ENCODE data around the gene LBHD2.

Gene LBHD2

GRCh38 chr14:103078860-103079587, 5.0 kb upstream of the LBHD2 start:
- Histone ChIP-seq H3K27ac (replicated peaks; ENCODE audit: low read length) (no peak overlapping the region), H3K4ac (ENCODE audit: low read length) (no peak overlapping the region), H3K36me3 (replicated peaks in 1 of 2; ENCODE audit: control insufficient read depth in 2 of 2, insufficient read depth in 2 of 2, low read length in 2 of 2) (no peaks in the 10 kb centered on the region), H3K23ac (ENCODE audit: low read depth, low read length, poor library complexity) (no peak overlapping the region), H3K14ac (ENCODE audit: low read length) (no peak overlapping the region), H3K9ac (ENCODE audit: low read depth, low read length, poor library complexity) (no peak overlapping the region), H3K79me1 (ENCODE audit: low read depth, low read length) (no peaks in the 10 kb centered on the region), H3K4me3 (ENCODE audit: low read length in 2 of 2) (no peak overlapping the region), H3K18ac (ENCODE audit: low read length) (peak overlapping the region; percentile 48), H3K9me3 (replicated peaks in 1 of 2; ENCODE audit: control insufficient read depth in 2 of 2, insufficient read depth in 1 of 2, low read depth in 1 of 2, low read length in 2 of 2) (peaks cover 0 to 6% of the 10 kb centered on the region in 2 donors), H4K91ac (ENCODE audit: low read depth, low read length, poor library complexity) (no peak overlapping the region), H3K4me2 (ENCODE audit: insufficient read depth, low read length, poor library complexity, severe bottlenecking) (no peak overlapping the region), H2BK120ac (ENCODE audit: low read depth, low read length) (no peak overlapping the region), H2AK5ac (ENCODE audit: low read depth, low read length) (peak overlapping the region; percentile 67), H3K27me3 (ENCODE audit: control insufficient read depth in 3 of 3, insufficient read depth in 3 of 3, low read depth in 1 of 3, low read length in 3 of 3) (peaks cover 0 to 30% (median 18%) of the 10 kb centered on the region in 3 experiments), H3K4me1 (ENCODE audit: control insufficient read depth in 2 of 2, insufficient read depth in 1 of 2, low read depth in 1 of 2, low read length in 2 of 2) (peaks cover 3 to 5% of the 10 kb centered on the region in 2 donors), H2BK5ac (ENCODE audit: low read length) (no peak overlapping the region), H4K8ac (ENCODE audit: low read depth, low read length) (no peak overlapping the region), H2AFZ (ENCODE audit: low read length) (no peak overlapping the region), H2BK12ac (ENCODE audit: low read length) (no peak overlapping the region), H2BK15ac (ENCODE audit: low read length) (no peak overlapping the region)
- WGBS, 2 donors (ENCODE audit: extremely low coverage in 2 of 2, insufficient read length in 2 of 2, insufficient replicate concordance in 1 of 2) = no CpG with 5 or more reads among the region's 11 CpGs
- no peak for DNase-seq (ENCODE audit: low spot score)

- H2AK5ac ChIP-seq (ENCODE audit: low read depth, low read length) = no peak overlapping the region
- H3K4me3 ChIP-seq (ENCODE audit: low read length in 2 of 2) = no peak overlapping the region
- H3K18ac ChIP-seq (ENCODE audit: low read length) = no peak overlapping the region
- H3K23ac ChIP-seq (ENCODE audit: low read depth, low read length, poor library complexity) = no peak overlapping the region
- no peak overlapping the region for H3K4ac ChIP-seq (ENCODE audit: low read length)
- H3K27ac ChIP-seq (replicated peaks; ENCODE audit: low read length) = no peak overlapping the region
- no peak overlapping the region for H2BK12ac ChIP-seq (ENCODE audit: low read length)
- H2AFZ ChIP-seq (ENCODE audit: low read length) = no peak overlapping the region
- H2BK120ac ChIP-seq (ENCODE audit: low read depth, low read length) = no peak overlapping the region
- no peak overlapping the region for H3K4me2 ChIP-seq (ENCODE audit: insufficient read depth, low read length, poor library complexity, severe bottlenecking)
- no peak overlapping the region for H3K14ac ChIP-seq (ENCODE audit: low read length)
- H2BK5ac ChIP-seq (ENCODE audit: low read length) = no peak overlapping the region
- H3K9ac ChIP-seq (ENCODE audit: low read depth, low read length, poor library complexity) = no peak overlapping the region
- DNase-seq (ENCODE audit: low spot score) = no peak
- H4K91ac ChIP-seq (ENCODE audit: low read depth, low read length, poor library complexity) = no peak overlapping the region
- H3K79me1 ChIP-seq (ENCODE audit: low read depth, low read length) = no peaks in the 10 kb centered on the region
- H3K9me3 ChIP-seq (replicated peaks in 1 of 2; ENCODE audit: control insufficient read depth in 2 of 2, insufficient read depth in 1 of 2, low read depth in 1 of 2, low read length in 2 of 2) = peaks cover 0 to 4% of the 10 kb centered on the region in 2 donors
- H4K8ac ChIP-seq (ENCODE audit: low read depth, low read length) = no peak overlapping the region
- H2BK15ac ChIP-seq (ENCODE audit: low read length) = no peak overlapping the region
- H3K27me3 ChIP-seq (ENCODE audit: control insufficient read depth in 3 of 3, insufficient read depth in 3 of 3, low read depth in 1 of 3, low read length in 3 of 3) = peaks cover 4 to 43% (median 23%) of the 10 kb centered on the region in 3 experiments
- no peaks in the 10 kb centered on the region for H3K36me3 ChIP-seq (replicated peaks in 1 of 2; ENCODE audit: control insufficient read depth in 2 of 2, insufficient read depth in 2 of 2, low read length in 2 of 2)
- WGBS, 2 donors (ENCODE audit: extremely low coverage in 2 of 2, insufficient read length in 2 of 2, insufficient replicate concordance in 1 of 2) = 100% methylated on average over 1 to 2 of the region's 2 CpGs
- H3K4me1 ChIP-seq (ENCODE audit: control insufficient read depth in 2 of 2, insufficient read depth in 1 of 2, low read depth in 1 of 2, low read length in 2 of 2) = no peaks in the 10 kb centered on the region
Measured at GRCh38 chr14:103081951-103082350, 2.1 kb upstream of the LBHD2 start.

GRCh38 chr14:103085106-103086091, 1.4 kb downstream of the LBHD2 start:
- no peak overlapping the region for H2AFZ ChIP-seq (ENCODE audit: low read length)

More at GRCh38 chr14:103085106-103086091, 1.4 kb downstream of the LBHD2 start:
- Histone ChIP-seq H3K27ac (replicated peaks; ENCODE audit: low read length) (no peak overlapping the region), H2BK5ac (ENCODE audit: low read length) (no peak overlapping the region), H3K4ac (ENCODE audit: low read length) (no peak overlapping the region), H3K4me3 (ENCODE audit: low read length in 2 of 2) (no peak overlapping the region), H3K27me3 (ENCODE audit: control insufficient read depth in 3 of 3, insufficient read depth in 3 of 3, low read depth in 1 of 3, low read length in 3 of 3) (peaks cover 4 to 72% (median 26%) of the 10 kb centered on the region in 3 experiments), H2BK12ac (ENCODE audit: low read length) (no peak overlapping the region), H3K14ac (ENCODE audit: low read length) (no peak overlapping the region), H2BK15ac (ENCODE audit: low read length) (no peak overlapping the region), H3K4me1 (ENCODE audit: control insufficient read depth in 2 of 2, insufficient read depth in 1 of 2, low read depth in 1 of 2, low read length in 2 of 2) (peaks cover 0 to 5% of the 10 kb centered on the region in 2 donors), H4K91ac (ENCODE audit: low read depth, low read length, poor library complexity) (no peak overlapping the region), H2BK120ac (ENCODE audit: low read depth, low read length) (no peak overlapping the region), H3K23ac (ENCODE audit: low read depth, low read length, poor library complexity) (peak overlapping the region; percentile 57), H4K8ac (ENCODE audit: low read depth, low read length) (no peak overlapping the region), H3K9me3 (replicated peaks in 1 of 2; ENCODE audit: control insufficient read depth in 2 of 2, insufficient read depth in 1 of 2, low read depth in 1 of 2, low read length in 2 of 2) (peaks cover 0 to 4% of the 10 kb centered on the region in 2 donors), H3K79me1 (ENCODE audit: low read depth, low read length) (no peaks in the 10 kb centered on the region), H2AK5ac (ENCODE audit: low read depth, low read length) (peak overlapping the region; percentile 32), H3K4me2 (ENCODE audit: insufficient read depth, low read length, poor library complexity, severe bottlenecking) (no peak overlapping the region), H3K36me3 (replicated peaks in 1 of 2; ENCODE audit: control insufficient read depth in 2 of 2, insufficient read depth in 2 of 2, low read length in 2 of 2) (no peaks in the 10 kb centered on the region), H3K18ac (ENCODE audit: low read length) (no peak overlapping the region), H3K9ac (ENCODE audit: low read depth, low read length, poor library complexity) (no peak overlapping the region)
- no peak for DNase-seq (ENCODE audit: low spot score)
- no CpG with 5 or more reads among the region's 24 CpGs for WGBS, 2 donors (ENCODE audit: extremely low coverage in 2 of 2, insufficient read length in 2 of 2, insufficient replicate concordance in 1 of 2)

All from neuronal stem cell (in vitro differentiated cells).